GM19452 (cell line): ENCODE data around the gene KLHL36.
"Not testable (repeated sequence)": the region's sequence is repeated elsewhere in the genome, so short reads cannot be mapped to it uniquely, and the experiment has no call there.

Experiments used
- ATAC-seq: cut with Tn5 transposase; IDR thresholded peaks from one replicate; pipeline ENCODE4 v1.9.1; 2021; ENCODE audit not compliant: unreplicated experiment

KLHL36 gene

DNA sequence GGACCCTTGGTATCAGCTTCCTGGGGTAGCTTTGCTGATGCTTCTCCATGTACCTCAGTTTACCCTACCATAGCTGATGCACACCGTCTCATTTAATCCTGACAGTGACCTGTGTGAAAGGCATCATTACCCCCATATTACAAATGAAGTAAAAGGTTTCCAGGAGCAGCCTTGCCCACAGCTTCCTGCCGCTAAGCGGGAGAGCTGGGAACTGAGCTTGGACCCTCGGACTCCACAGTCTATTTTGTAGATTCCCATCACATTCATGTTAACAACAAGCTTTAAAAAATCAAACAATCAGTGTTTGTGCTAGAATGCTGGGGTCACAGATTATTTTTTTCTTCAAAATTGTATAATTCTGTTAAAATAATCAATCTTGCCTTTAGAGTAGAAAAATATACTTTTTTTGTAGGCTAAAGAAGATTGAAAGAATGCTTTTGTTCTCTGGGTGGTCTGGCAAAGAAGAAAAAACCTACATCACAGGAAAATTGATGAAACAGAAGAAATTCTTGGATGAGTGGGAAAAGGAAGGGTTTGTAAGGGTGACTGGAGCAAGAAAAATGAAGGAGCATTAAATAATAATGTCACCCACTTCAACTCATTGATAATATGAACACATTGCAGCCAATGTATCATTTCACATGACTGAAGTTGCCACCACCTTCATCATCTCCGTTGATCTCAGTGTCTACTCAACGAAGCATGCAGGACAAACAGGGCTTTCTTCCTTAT is 41.9 kb downstream of the KLHL36 start:
- no peak for ATAC-seq

DNA sequence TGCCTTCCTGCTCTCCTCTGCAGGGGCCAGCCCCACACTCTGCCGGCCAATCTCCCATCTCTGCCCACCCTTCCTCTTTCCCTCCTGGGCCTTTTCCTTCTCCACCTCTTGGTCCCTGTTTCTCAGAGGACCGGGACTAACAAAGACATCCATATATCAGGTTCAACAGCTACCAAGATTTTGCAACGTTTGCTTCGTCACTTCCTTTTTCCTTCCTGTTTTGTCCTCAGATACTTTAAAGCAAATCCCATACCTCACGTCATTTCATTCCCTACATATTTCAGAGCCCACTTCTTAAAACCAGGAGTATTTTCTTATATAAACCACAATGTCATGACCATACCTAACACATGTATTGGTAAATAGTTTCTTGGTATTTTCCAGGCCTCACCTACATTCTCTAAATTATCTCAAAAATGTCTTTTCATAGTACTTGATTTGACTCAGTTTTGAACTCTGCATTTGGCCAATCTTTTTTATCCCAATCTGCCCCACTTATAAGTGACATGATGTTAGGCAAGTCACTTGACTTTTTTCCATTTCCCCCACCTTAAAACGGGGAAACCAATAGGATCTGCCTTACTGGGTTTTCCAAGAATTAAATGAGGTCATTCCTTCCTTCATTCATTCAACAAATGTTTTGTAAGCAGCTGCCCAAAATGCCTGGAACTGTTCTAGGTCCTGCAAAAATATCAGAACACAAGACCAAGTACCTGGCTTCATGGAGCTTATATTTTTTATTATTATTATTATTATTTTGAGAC is 44.3 kb downstream of the KLHL36 start:
- no peak for ATAC-seq

GRCh38 chr16:84693869-84694268 is 45.6 kb downstream of the KLHL36 start:
- not testable (repeated sequence) for ATAC-seq

- ATAC-seq = no peak
These were observed 46.7 kb downstream of the KLHL36 start for GRCh38 chr16:84694980-84695379.

DNA sequence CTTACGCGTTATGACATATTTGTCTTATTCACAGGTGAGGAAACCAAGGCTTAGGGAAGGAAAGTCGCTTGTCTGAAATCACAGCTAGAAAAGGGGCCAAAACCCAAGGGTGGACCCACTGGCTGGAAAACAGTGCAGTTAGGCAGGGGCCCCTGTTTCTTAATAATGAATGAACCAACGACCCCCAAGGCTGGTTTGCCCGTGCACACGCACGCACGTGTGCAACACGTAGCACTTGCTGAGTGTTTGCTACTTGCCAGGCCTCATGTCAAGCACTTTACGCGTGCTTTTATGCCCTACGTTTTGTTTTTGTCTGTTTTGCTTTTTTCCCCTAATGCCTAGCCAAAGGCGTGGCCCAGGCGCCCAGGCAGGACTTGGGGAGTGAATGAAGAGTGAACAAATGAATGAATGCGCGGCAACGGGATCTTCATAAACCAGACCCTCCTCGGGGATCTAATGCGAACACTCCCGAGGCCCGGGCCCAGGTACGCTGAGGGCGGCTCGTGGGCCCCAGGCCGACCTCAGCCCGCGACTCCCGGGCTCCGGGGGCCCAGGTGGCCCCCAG is 50.9 kb downstream of the KLHL36 start:
- ATAC-seq = no peak

GRCh38 chr16:84699712-84700445 is 51.6 kb downstream of the KLHL36 start, which contains the start of gene USP10:
USP10 (plus strand) TSS chr16:84700000; CDS start chr16:84700091, 91 bp downstream.
- ATAC-seq = peak; percentile 67

DNA sequence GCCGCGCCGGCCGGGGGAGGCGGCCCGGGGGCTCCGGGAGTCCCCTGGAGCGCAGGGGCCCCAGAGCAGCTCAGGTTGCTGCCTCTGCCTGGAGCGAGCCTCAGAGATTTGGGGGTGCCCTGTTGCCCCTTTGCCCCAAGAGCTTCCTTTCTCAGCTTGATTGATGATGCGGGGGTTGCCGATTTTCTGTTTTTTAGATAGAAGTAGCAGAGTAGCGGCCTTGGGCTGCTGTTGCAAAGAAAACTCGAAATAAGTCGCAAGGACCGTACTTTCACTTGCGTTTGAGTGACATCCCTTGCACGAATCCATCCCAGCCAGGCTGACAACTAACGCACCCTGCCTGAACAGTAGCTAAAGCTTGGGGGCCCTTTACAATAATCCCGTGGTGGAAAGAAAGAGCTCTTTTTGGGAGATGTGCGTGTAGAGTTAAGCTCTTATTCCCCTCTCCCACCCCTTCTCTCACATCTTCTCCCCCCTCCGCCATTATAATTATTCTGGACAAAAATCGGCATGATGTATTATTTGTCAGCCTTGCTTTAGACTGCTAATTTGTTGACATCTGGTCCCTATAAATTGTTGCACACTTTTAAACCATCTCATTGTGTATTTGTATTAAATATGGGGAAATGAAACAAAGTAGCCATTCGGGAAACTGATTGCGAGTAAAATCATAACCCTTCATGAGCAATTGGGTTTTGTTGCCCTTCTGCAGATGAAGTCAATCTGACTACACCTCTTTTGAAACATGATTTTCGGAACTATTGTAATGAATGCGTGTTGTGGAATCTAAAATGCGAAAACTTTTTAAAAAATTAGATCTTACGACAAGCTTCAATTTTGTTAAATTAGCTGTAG is 52.4 kb downstream of the KLHL36 start:
- ATAC-seq = peak; percentile 20

DNA sequence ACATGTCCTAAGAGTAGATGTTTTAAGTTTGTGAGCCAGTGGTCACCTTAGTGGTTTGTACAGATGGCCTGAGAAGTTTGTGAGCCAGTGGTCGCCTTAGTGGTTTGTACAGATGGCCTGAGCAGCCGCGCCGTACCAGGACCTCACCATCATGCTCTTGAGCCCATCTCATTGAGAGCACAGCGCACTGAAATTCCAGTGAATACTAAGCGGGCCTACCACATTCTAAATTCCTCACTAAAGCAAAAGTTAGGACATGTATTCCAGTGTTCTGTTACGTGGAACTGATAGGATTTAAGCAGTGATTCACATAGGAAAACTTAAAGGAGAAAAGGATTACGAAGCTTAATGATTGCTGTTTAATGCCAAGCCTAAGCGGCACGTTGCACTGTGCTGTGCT is 55.4 kb downstream of the KLHL36 start:
- ATAC-seq = no peak

DNA sequence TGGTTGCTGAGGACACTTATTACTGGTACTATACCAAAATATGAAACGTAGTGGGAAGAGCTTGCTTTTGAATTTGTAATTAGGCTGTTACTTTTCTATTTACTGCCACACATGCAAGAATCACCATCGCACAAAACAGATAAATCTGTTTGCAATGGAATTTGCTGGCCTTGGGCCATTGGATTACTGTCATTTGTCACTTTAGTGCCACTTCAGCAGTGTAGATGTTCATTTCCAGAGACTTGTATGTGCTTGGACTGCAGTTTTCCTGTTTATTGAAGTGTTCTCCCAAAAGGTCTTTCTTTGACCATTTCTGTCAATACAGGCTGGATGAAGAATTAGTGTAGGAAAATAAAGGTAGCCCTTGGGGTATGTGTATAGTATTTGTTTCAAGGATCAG is 55.9 kb downstream of the KLHL36 start:
- ATAC-seq = no peak

GRCh38 chr16:84706856-84707255 is 58.5 kb downstream of the KLHL36 start:
- no peak for ATAC-seq

- ATAC-seq = no peak
These were observed 61.3 kb downstream of the KLHL36 start for GRCh38 chr16:84709609-84710008.

GRCh38 chr16:84710686-84711085 is 62.4 kb downstream of the KLHL36 start:
- ATAC-seq = no peak
